Right ventricle myocardium inferior (tissue), 1 donor: ENCODE measurements around the gene SLC25A15. TPM values are rescaled to one million over a fixed set of nuclear protein-coding genes. Genes with fewer than 3 reads are reported as not detected.

Experiments used
- ATAC-seq: fragments of 200-7000 bp; cut with Tn5 transposase; one replicate; pipeline ENCODE4 v1.9.1; 2020; ENCODE audit warnings: mild to moderate bottlenecking, moderate library complexity
- DNase-seq: peaks from one replicate; pipeline ENCODE4 v3.0.0; 2021; ENCODE audit errors: missing footprints
- intact Hi-C: fragments of 100-400 bp; cut with DNase I; formaldehyde crosslinking; loops from one replicate; pipeline ENCODE4 v1.11.0; 2022
- long read RNA-seq: library from polyadenylated mRNA; unstranded; transcript quantifications from one replicate; pipeline ENCODE4 v2.0.0, GENCODE V29; 2021
- total RNA-seq: library from RNA; stranded (reverse); fragmentation: NEBNext Ultra II Directional; extraction: Animal tissue kit (Norgen Biotek cat#: 25700); gene quantifications from one replicate; pipeline ENCODE4 v1.2.1, GENCODE V29; 2021
- donor health status: DM: no; HTN: yes; CAD: no; lungs with severe emphysema.

The SLC25A15 gene
- 4.8 TPM for total RNA-seq
- long read RNA-seq: 0 reads

DNA sequence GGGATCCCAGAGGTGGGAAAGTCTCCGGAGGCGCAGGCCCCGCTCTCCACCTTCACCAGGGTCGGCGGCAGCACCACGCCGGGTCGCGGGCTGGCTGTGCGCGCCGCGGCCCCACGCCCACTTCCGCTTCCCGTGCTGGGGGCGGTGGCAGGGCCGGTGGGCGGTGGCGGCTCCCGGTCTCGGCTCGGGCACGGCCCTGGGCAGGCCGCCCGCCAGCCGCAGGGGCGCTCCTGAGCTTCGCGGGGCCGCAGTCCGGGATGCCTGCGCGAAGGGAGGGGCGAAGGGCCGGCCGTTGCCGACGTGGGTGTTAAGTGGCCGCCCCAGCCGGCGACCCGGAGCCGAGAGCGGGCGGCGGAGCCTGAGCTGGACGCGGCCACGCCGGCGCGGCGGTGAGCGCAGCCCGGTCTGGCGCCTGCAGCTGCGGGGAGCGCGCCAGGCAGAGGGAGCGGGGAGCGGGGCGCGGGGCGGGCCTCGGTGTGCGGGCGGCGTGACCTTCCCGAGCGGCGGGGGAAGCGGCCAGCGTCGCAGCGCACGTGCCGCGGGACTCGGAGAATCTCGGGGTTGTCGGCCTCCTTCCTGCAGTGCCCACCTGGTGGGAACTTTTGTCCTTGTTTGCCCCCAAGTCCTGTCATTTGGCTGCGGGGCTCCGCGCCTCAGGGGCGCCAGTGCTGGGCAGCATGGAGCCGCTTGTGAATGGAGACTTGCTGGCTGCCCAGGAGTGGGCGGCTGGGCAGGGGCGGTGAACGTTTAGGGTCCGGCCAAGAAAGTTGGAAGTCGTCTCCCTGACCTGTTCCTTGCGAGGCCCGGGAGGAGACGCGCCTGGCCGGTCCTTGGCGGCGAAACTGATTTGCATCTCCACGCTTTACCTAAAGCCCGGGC lies at the start of gene SLC25A15:
Gene SLC25A15 (plus strand): TSS at position 337 of the 879 bp plus-strand sequence. CDS start 3,616 bp downstream, outside the sequence.
- peak; percentile 90 for DNase-seq
- ATAC-seq: peak; percentile 96
- intact Hi-C loops: loop anchor here (1.0 to 5.0 kb wide), 2 partner anchors 18 to 273 kb away; partner anchors contain the start of genes MRPS31 and WBP4

DNA sequence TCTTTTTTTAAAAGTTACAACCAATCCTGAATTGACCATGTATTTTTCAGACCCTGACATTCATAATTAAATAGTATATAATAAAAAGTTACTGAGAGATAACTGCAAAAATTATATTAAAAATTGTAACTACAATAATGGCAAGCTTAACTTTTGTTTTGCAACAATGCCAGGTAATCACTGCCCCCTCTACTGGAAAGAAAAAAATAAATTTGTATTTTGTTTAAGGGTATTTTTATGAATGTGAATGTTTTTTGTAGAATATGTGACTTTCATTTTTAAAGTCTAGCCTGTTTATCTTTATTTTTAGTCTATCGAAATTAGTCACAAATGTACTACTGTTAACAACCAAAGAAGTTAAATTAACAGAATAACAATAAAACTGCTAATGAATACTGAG lies 40.1 kb upstream of the SLC25A15 start:
- intact Hi-C loops: no loop called here
- DNase-seq (no peak), ATAC-seq (no peak)

- ATAC-seq: no peak
- no peak for DNase-seq
- intact Hi-C loops: no loop called here
Observed at GRCh38 chr13:40755082-40755700, 34.2 kb upstream of the SLC25A15 start.

- no peak for DNase-seq
- intact Hi-C loops: no loop called here
- ATAC-seq: no peak
Observed at GRCh38 chr13:40756042-40756441, 33.4 kb upstream of the SLC25A15 start.

- intact Hi-C loops: no loop called here
- no peak for ATAC-seq
- no peak for DNase-seq
Observed at GRCh38 chr13:40758811-40759210, 30.6 kb upstream of the SLC25A15 start.

- ATAC-seq (no peak), DNase-seq (no peak)
Observed at GRCh38 chr13:40762849-40763248, 26.6 kb upstream of the SLC25A15 start.

GRCh38 chr13:40764587-40765403 lies 24.6 kb upstream of the SLC25A15 start:
- ATAC-seq: no peak
- intact Hi-C loops: no loop called here
- DNase-seq: no peak

More at GRCh38 chr13:40762849-40763248, 26.6 kb upstream of the SLC25A15 start:
- intact Hi-C loops: no loop called here

- intact Hi-C loops: no loop called here
- DNase-seq (no peak), ATAC-seq (no peak)
Observed at GRCh38 chr13:40765602-40766001, 23.8 kb upstream of the SLC25A15 start.

DNA sequence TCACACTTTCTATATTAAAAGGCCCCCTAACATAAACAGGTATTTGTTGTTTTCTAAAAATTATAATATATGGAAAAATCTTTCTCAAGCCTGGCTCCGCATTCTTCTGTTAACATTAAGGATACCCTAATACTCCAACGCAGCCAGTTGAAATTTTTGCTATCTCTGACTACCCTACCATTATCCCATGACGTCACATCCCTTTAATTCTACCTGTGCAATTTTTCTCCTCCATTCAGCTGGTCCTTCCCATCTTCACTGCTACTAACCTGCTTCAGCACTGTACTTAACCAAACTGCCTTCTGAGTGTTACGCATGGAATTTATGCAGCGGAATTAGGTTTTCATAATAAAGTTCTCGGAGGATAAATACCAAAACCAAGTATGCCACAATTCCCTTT lies 19.4 kb upstream of the SLC25A15 start:
- intact Hi-C loops: loop anchor here (10.0 kb wide), 1 partner anchor 1735 kb away; the partner anchor contains the start of genes NHLRC3 and PROSER1
- ATAC-seq: no peak
- DNase-seq: no peak

DNA sequence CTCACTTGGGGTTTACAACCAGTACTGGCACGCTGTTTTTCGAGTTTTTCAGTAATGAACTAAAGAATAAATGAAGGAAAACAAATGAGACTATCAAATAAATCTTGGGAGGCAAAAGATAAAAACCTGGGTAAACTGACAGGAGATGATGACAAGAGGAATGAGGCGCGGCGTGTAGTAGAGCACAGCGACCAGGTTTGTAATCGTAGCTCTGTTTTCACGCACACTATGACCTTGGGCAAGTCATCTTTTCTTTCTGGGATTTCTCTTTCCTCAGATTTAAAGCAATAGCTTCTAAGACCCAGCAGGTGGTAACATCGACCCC lies 18.8 kb upstream of the SLC25A15 start:
- DNase-seq (no peak), ATAC-seq (no peak)
- intact Hi-C loops: loop anchor here (10.0 kb wide), 1 partner anchor 1736 kb away; the partner anchor contains the start of genes NHLRC3 and PROSER1

GRCh38 chr13:40770934-40771618 lies 18.3 kb upstream of the SLC25A15 start, which contains the start of gene MRPS31:
MRPS31 (minus strand) TSS chr13:40771190; CDS start chr13:40771136, 54 bp downstream.
- DNase-seq: peak; percentile 98
- peak; percentile 100 for ATAC-seq
- intact Hi-C loops: loop anchor here (1.0 to 10.0 kb wide), 2 partner anchors 18 to 1736 kb away; partner anchors contain the start of genes NHLRC3, PROSER1 and SLC25A15

GRCh38 chr13:40772765-40773473 lies 16.5 kb upstream of the SLC25A15 start:
- intact Hi-C loops: loop anchor here (10.0 kb wide), 1 partner anchor 1738 kb away; the partner anchor contains the start of genes NHLRC3 and PROSER1
- no peak for ATAC-seq
- DNase-seq: no peak

DNA sequence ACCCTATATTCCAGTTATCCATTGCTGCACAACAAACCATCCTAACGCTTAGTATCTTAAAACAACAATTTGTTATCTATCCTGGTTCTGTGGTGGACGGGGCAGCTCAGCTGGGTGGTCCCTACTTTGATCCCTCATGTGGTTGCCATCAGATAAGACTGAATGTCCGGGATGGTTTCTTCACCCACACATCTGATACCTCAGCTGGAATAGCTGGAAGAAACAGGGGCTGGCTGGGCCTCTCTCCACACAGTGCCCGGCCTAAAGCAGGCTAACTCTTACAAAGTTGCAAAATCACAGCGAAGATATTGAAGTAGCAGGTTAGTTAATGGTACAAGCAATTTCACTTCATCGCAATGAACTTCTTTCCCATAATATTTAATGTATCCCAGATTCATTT lies 14.7 kb upstream of the SLC25A15 start:
- DNase-seq: no peak
- intact Hi-C loops: loop anchor here (10.0 kb wide), 1 partner anchor 1740 kb away; the partner anchor contains the start of genes NHLRC3 and PROSER1
- ATAC-seq: no peak

DNA sequence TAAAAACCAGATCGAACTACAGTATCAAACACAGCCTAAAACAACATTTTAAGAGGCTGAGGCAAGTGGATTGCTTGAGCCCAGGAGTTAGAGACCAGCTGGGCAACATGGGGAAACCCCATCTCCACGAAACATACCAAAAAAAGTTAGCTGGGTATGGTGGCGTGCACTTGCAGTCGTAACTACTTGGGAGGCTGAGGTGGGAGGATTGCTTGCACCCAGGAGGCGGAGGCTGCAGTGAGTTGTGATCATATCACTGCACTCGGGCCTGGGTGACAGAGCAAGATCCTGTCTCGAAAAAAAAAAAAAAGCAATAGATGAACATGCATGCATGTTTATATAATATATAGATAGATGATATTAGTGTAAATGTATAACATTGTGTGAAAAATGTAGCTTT lies 13.2 kb upstream of the SLC25A15 start:
- intact Hi-C loops: loop anchor here (2.0 to 10.0 kb wide), 2 partner anchors 1091 to 1741 kb away; partner anchors contain the start of genes NHLRC3 and PROSER1
- DNase-seq (no peak), ATAC-seq (no peak)

- DNase-seq: no peak
- intact Hi-C loops: loop anchor here (2.0 to 10.0 kb wide), 2 partner anchors 1092 to 1742 kb away; partner anchors contain the start of genes NHLRC3 and PROSER1
- ATAC-seq: peak; percentile 20
Observed at GRCh38 chr13:40776681-40777165, 12.7 kb upstream of the SLC25A15 start.

- DNase-seq (no peak), ATAC-seq (peak; percentile 82)
- intact Hi-C loops: loop anchor here (2.0 to 10.0 kb wide), 2 partner anchors 1092 to 1742 kb away; partner anchors contain the start of genes NHLRC3 and PROSER1
Observed at GRCh38 chr13:40777166-40777808, 12.1 kb upstream of the SLC25A15 start.

DNA sequence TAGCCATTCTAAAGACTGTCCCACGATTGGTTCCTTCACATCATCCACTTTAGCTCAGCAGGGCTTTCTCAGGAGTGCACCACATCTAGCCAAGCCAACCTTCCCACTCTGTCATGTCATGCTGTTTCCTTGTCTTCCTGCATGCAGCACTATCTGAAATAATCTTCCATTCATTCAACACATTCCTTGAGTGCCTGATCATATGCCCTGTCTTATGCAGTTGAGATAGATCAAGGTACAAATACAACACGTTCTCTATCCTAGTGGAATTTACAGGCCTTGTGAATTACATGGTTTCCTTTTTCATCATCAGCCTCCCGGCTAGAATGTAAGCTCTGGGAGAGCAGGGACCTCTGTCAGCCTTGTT lies 11.6 kb upstream of the SLC25A15 start:
- no peak for DNase-seq
- no peak for ATAC-seq
- intact Hi-C loops: loop anchor here (2.0 to 10.0 kb wide), 2 partner anchors 1093 to 1743 kb away; partner anchors contain the start of genes NHLRC3 and PROSER1
